HEK293 (cell line): ENCODE results near the gene DZIP1L.

Experiments used
- EGR2 ChIP-seq: fragments of 450-650 bp; formaldehyde crosslinking; IDR thresholded peaks from 2 replicates; pipeline ENCODE4 v1.5.1; 2016; ENCODE audit warnings: low read depth, missing biosample characterization, missing genetic modification characterization
- KLF9 ChIP-seq: fragments of 450-650 bp; formaldehyde crosslinking; IDR thresholded peaks from 2 replicates; pipeline ENCODE4 v1.5.1; 2016; ENCODE audit warnings: missing biosample characterization, missing genetic modification characterization, low read depth
- YY1 ChIP-seq: fragments of 450-650 bp; formaldehyde crosslinking; IDR thresholded peaks from 2 replicates; pipeline ENCODE4 v1.5.1; 2018; ENCODE audit warnings: missing biosample characterization, missing genetic modification characterization
- ZBTB1 ChIP-seq: fragments of 450-650 bp; formaldehyde crosslinking; IDR thresholded peaks from 2 replicates; pipeline ENCODE4 v1.5.1; 2016; ENCODE audit warnings: missing biosample characterization, missing genetic modification characterization
- ZBTB17 ChIP-seq: fragments of 450-650 bp; formaldehyde crosslinking; IDR thresholded peaks from 2 replicates; pipeline ENCODE4 v1.5.1; 2016; ENCODE audit warnings: missing biosample characterization, missing genetic modification characterization
- ZBTB20 ChIP-seq: fragments of 450-650 bp; formaldehyde crosslinking; IDR thresholded peaks from 2 replicates; pipeline ENCODE4 v1.5.1; 2016; ENCODE audit warnings: missing biosample characterization, missing genetic modification characterization
- ZBTB8A ChIP-seq: fragments of 450-650 bp; formaldehyde crosslinking; IDR thresholded peaks from 2 replicates; pipeline ENCODE4 v1.5.1; 2016; ENCODE audit warnings: missing biosample characterization, missing genetic modification characterization
- ZEB2 ChIP-seq: fragments of 450-650 bp; formaldehyde crosslinking; IDR thresholded peaks from 2 replicates; pipeline ENCODE4 v1.5.1; 2016; ENCODE audit warnings: missing biosample characterization, missing genetic modification characterization
- ZFP69B ChIP-seq: fragments of 450-650 bp; formaldehyde crosslinking; IDR thresholded peaks from 2 replicates; pipeline ENCODE4 v1.5.1; 2016; ENCODE audit warnings: missing biosample characterization, missing genetic modification characterization
- ZNF138 ChIP-seq: fragments of 450-650 bp; formaldehyde crosslinking; IDR thresholded peaks from 2 replicates; pipeline ENCODE4 v1.5.1; 2016; ENCODE audit warnings: missing biosample characterization, missing genetic modification characterization, borderline replicate concordance
- ZNF184 ChIP-seq: fragments of 450-650 bp; IDR thresholded peaks from 2 replicates; pipeline ENCODE4 v1.5.1; 2018; ENCODE audit warnings: missing biosample characterization, mild to moderate bottlenecking, missing genetic modification characterization
- ZNF335 ChIP-seq: fragments of 450-650 bp; formaldehyde crosslinking; conservative IDR thresholded peaks from 2 replicates; pipeline ENCODE4 v1.5.1; 2016; ENCODE audit warnings: missing biosample characterization, missing genetic modification characterization
- ZNF341 ChIP-seq: fragments of 450-650 bp; formaldehyde crosslinking; IDR thresholded peaks from 2 replicates; pipeline ENCODE4; 2016; ENCODE audit warnings: low read depth, missing biosample characterization, missing genetic modification characterization
- ZNF544 ChIP-seq: fragments of 450-650 bp; formaldehyde crosslinking; IDR thresholded peaks from 2 replicates; pipeline ENCODE4 v1.5.0; 2017; ENCODE audit warnings: missing biosample characterization, missing genetic modification characterization
- ZNF548 ChIP-seq: fragments of 450-650 bp; formaldehyde crosslinking; IDR thresholded peaks from 2 replicates; pipeline ENCODE4 v1.5.1; 2016; ENCODE audit warnings: missing biosample characterization, missing genetic modification characterization
- ZNF585B ChIP-seq: fragments of 450-650 bp; formaldehyde crosslinking; IDR thresholded peaks from 2 replicates; pipeline ENCODE4 v1.5.1; 2016; ENCODE audit warnings: missing biosample characterization, missing genetic modification characterization
- ZNF660 ChIP-seq: fragments of 450-650 bp; IDR thresholded peaks from 2 replicates; pipeline ENCODE4 v1.5.1; 2018; ENCODE audit warnings: missing biosample characterization, mild to moderate bottlenecking, missing genetic modification characterization
- ZNF707 ChIP-seq: fragments of 450-650 bp; formaldehyde crosslinking; IDR thresholded peaks from 2 replicates; pipeline ENCODE4 v1.5.1; 2016; ENCODE audit warnings: missing biosample characterization, missing genetic modification characterization
- ZXDB ChIP-seq: fragments of 450-650 bp; formaldehyde crosslinking; IDR thresholded peaks from 2 replicates; pipeline ENCODE4 v1.5.1; 2016; ENCODE audit warnings: missing biosample characterization, missing genetic modification characterization
- TF ChIP-seq, protein P1 (sequence below): fragments of 450-650 bp; formaldehyde crosslinking; optimal IDR thresholded peaks from 2 replicates; pipeline ENCODE3; 2016; ENCODE audit warnings: missing biosample characterization, mild to moderate bottlenecking, missing genetic modification characterization
- TF ChIP-seq, protein P2 (sequence below): fragments of 450-650 bp; formaldehyde crosslinking; IDR thresholded peaks from 2 replicates; pipeline ENCODE4 v1.5.1; 2016; ENCODE audit warnings: missing biosample characterization, missing genetic modification characterization
- TF ChIP-seq, protein P3 (sequence below): fragments of 450-650 bp; formaldehyde crosslinking; IDR thresholded peaks from 2 replicates; pipeline ENCODE4; 2016; ENCODE audit warnings: missing biosample characterization, missing genetic modification characterization
- TF ChIP-seq, protein P4 (sequence below): fragments of 450-650 bp; formaldehyde crosslinking; IDR thresholded peaks from 2 replicates; pipeline ENCODE4 v1.5.1; 2017; ENCODE audit warnings: missing biosample characterization, missing genetic modification characterization
- TF ChIP-seq, protein P5 (sequence below): fragments of 450-650 bp; formaldehyde crosslinking; IDR thresholded peaks from 2 replicates; pipeline ENCODE4 v1.5.1; 2016; ENCODE audit warnings: missing biosample characterization, missing genetic modification characterization
- TF ChIP-seq, protein P6 (sequence below): fragments of 450-650 bp; formaldehyde crosslinking; IDR thresholded peaks from 2 replicates; pipeline ENCODE4 v1.5.1; 2016; ENCODE audit warnings: missing biosample characterization, missing genetic modification characterization

DZIP1L gene

DNA sequence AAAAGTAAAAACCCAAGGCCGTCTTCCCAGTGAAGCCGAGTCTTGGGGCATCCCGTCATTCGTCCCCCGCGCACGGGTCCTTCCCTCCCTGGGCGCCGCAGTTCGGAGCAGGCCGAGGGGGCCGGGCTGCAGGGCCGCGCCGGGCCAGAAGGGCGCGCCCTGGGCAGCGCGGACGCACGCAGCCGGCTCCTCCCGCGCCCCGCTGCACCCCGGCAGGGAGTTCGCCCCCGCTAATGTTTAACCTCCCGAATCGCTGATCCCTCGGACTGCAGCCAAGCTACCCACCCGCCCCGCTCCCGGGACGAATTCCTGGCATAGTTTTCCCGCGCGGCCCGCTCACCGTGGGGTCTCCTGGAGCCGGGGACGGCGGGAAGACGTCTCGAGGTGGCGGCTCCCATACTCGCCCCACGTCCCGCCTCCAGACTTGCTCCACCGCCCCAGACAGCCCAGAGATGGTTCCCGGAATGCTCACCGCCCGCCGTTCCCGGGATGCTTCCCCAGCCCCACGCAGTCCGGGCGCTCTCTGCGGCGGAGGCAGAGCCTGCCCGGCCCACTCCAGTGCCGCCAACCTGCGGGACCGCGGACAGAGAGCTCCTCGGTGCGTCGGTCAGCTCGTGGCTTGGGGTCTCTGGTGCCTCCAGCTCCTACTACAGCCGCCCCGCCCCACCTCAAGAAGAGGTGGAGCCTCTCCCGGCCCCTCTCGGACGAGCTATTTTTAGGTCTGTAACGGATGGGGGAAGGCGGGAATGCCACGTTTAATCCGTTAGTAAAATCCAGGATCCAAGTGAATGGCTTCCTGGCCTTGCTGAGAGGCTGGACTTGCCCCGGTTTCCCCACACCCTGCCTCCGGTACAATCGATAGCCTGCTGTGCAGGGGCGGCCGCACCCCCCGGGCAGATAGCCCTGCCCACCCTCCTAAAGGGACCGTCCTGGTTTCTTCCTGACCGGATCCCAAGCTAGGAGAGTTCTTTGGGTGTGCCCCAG is at the start of gene DZIP1L (continued):
- TF ChIP-seq, protein P1, sequence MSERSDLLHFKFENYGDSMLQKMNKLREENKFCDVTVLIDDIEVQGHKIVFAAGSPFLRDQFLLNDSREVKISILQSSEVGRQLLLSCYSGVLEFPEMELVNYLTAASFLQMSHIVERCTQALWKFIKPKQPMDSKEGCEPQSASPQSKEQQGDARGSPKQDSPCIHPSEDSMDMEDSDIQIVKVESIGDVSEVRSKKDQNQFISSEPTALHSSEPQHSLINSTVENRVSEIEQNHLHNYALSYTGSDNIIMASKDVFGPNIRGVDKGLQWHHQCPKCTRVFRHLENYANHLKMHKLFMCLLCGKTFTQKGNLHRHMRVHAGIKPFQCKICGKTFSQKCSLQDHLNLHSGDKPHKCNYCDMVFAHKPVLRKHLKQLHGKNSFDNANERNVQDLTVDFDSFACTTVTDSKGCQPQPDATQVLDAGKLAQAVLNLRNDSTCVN (tag by site-specific recombination), result peak; percentile 84
- TF ChIP-seq ZEB2 (tag by site-specific recombination) (peak; percentile 70; the same call in 1 of the 2 replicates), ZBTB17 (tag by site-specific recombination) (peak; percentile 64; the same call in 1 of the 2 replicates), ZNF707 (tag by site-specific recombination) (no peak), ZNF341 (tag by site-specific recombination) (peak; percentile 98), ZBTB20 (tag by site-specific recombination) (peak; percentile 82; the same call in 1 of the 2 replicates), ZNF660 (tag by site-specific recombination) (0 out of 2 replicates have a peak, but pooled peaks have one; percentile 48), ZNF544 (tag by site-specific recombination) (no peak), ZNF335 (tag by site-specific recombination) (peak; percentile 61), ZXDB (tag by site-specific recombination) (peak; percentile 69), ZNF585B (no peak), ZNF138 (tag by site-specific recombination) (no peak), ZBTB8A (tag by site-specific recombination) (0 out of 2 replicates have a peak, but pooled peaks have one; percentile 30), ZNF548 (no peak), EGR2 (tag by site-specific recombination) (peak; percentile 71), YY1 (tag by site-specific recombination) (0 out of 2 replicates have a peak, but pooled peaks have one; percentile 8), ZBTB1 (tag by site-specific recombination) (no peak), ZFP69B (no peak), KLF9 (peak; percentile 33; the same call in 1 of the 2 replicates), ZNF184 (tag by site-specific recombination) (0 out of 2 replicates have a peak, but pooled peaks have one; percentile 13)
- TF ChIP-seq, protein P2, sequence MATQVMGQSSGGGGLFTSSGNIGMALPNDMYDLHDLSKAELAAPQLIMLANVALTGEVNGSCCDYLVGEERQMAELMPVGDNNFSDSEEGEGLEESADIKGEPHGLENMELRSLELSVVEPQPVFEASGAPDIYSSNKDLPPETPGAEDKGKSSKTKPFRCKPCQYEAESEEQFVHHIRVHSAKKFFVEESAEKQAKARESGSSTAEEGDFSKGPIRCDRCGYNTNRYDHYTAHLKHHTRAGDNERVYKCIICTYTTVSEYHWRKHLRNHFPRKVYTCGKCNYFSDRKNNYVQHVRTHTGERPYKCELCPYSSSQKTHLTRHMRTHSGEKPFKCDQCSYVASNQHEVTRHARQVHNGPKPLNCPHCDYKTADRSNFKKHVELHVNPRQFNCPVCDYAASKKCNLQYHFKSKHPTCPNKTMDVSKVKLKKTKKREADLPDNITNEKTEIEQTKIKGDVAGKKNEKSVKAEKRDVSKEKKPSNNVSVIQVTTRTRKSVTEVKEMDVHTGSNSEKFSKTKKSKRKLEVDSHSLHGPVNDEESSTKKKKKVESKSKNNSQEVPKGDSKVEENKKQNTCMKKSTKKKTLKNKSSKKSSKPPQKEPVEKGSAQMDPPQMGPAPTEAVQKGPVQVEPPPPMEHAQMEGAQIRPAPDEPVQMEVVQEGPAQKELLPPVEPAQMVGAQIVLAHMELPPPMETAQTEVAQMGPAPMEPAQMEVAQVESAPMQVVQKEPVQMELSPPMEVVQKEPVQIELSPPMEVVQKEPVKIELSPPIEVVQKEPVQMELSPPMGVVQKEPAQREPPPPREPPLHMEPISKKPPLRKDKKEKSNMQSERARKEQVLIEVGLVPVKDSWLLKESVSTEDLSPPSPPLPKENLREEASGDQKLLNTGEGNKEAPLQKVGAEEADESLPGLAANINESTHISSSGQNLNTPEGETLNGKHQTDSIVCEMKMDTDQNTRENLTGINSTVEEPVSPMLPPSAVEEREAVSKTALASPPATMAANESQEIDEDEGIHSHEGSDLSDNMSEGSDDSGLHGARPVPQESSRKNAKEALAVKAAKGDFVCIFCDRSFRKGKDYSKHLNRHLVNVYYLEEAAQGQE, result no peak
- TF ChIP-seq, protein P3, sequence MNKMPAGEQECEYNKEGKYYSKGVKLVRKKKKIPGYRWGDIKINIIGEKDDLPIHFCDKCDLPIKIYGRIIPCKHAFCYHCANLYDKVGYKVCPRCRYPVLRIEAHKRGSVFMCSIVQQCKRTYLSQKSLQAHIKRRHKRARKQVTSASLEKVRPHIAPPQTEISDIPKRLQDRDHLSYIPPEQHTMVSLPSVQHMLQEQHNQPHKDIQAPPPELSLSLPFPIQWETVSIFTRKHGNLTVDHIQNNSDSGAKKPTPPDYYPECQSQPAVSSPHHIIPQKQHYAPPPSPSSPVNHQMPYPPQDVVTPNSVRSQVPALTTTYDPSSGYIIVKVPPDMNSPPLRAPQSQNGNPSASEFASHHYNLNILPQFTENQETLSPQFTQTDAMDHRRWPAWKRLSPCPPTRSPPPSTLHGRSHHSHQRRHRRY (tag by site-specific recombination), result no peak
- TF ChIP-seq, protein P4, sequence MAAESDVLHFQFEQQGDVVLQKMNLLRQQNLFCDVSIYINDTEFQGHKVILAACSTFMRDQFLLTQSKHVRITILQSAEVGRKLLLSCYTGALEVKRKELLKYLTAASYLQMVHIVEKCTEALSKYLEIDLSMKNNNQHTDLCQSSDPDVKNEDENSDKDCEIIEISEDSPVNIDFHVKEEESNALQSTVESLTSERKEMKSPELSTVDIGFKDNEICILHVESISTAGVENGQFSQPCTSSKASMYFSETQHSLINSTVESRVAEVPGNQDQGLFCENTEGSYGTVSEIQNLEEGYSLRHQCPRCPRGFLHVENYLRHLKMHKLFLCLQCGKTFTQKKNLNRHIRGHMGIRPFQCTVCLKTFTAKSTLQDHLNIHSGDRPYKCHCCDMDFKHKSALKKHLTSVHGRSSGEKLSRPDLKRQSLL (tag by site-specific recombination), result peak; percentile 88
- TF ChIP-seq, protein P5, sequence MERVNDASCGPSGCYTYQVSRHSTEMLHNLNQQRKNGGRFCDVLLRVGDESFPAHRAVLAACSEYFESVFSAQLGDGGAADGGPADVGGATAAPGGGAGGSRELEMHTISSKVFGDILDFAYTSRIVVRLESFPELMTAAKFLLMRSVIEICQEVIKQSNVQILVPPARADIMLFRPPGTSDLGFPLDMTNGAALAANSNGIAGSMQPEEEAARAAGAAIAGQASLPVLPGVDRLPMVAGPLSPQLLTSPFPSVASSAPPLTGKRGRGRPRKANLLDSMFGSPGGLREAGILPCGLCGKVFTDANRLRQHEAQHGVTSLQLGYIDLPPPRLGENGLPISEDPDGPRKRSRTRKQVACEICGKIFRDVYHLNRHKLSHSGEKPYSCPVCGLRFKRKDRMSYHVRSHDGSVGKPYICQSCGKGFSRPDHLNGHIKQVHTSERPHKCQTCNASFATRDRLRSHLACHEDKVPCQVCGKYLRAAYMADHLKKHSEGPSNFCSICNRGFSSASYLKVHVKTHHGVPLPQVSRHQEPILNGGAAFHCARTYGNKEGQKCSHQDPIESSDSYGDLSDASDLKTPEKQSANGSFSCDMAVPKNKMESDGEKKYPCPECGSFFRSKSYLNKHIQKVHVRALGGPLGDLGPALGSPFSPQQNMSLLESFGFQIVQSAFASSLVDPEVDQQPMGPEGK (tag by site-specific recombination), result 0 out of 2 replicates have a peak, but pooled peaks have one; percentile 48
- TF ChIP-seq, protein P6, sequence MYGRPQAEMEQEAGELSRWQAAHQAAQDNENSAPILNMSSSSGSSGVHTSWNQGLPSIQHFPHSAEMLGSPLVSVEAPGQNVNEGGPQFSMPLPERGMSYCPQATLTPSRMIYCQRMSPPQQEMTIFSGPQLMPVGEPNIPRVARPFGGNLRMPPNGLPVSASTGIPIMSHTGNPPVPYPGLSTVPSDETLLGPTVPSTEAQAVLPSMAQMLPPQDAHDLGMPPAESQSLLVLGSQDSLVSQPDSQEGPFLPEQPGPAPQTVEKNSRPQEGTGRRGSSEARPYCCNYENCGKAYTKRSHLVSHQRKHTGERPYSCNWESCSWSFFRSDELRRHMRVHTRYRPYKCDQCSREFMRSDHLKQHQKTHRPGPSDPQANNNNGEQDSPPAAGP (tag by site-specific recombination), result peak; percentile 71; the same call in 1 of the 2 replicates
